Panc1 (cell line): ENCODE results near the gene OOEP.

Source experiments
- SIN3A ChIP-seq: IDR thresholded peaks from 2 replicates; pipeline ENCODE4 v1.6.1; 2012; ENCODE audit warnings: low read depth, mild to moderate bottlenecking, low read length, moderate library complexity, borderline replicate concordance; ENCODE audit not compliant: insufficient read depth
- TCF7L2 ChIP-seq: IDR thresholded peaks from 2 replicates; pipeline ENCODE4 v1.6.1; 2011; ENCODE audit warnings: mild to moderate bottlenecking, low read depth, low read length, inconsistent platforms
- TF ChIP-seq, protein P1 (sequence below): fragments of 450-650 bp; IDR thresholded peaks from 2 replicates; pipeline ENCODE4 v1.5.1; 2017; ENCODE audit warnings: mild to moderate bottlenecking
- TF ChIP-seq, protein P2 (sequence below), 2 experiments: IDR thresholded peaks; 2 replicates each; pipeline ENCODE4 v1.6.1; 2011 to 2012; ENCODE audit warnings: low read depth in 2 of 2, control low read depth in 1 of 2, low read length in 1 of 2, mild to moderate bottlenecking in 1 of 2, moderate library complexity in 1 of 2; ENCODE audit not compliant: insufficient read depth in 1 of 2

DNA sequence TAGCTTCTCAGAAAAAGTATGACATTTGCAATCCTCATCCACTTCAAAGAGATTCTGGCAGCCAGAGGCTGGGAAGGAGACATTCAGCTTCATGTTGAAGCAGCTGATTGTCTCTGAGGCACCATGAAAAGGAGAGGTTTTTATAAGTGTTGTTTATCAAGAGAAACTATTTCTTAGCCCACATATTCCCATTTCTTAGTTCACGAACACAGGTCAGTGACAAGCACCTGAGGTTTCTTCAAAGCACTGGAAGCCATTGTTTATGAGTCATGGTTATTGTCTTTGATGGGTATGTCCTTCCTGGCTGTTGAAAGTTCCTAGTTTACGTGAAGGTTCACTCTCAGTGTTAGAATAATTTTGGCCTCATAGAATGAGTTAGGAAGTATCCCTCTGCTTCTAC is 22.0 kb upstream of the OOEP start:
- TF ChIP-seq, protein P1, sequence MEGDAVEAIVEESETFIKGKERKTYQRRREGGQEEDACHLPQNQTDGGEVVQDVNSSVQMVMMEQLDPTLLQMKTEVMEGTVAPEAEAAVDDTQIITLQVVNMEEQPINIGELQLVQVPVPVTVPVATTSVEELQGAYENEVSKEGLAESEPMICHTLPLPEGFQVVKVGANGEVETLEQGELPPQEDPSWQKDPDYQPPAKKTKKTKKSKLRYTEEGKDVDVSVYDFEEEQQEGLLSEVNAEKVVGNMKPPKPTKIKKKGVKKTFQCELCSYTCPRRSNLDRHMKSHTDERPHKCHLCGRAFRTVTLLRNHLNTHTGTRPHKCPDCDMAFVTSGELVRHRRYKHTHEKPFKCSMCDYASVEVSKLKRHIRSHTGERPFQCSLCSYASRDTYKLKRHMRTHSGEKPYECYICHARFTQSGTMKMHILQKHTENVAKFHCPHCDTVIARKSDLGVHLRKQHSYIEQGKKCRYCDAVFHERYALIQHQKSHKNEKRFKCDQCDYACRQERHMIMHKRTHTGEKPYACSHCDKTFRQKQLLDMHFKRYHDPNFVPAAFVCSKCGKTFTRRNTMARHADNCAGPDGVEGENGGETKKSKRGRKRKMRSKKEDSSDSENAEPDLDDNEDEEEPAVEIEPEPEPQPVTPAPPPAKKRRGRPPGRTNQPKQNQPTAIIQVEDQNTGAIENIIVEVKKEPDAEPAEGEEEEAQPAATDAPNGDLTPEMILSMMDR = no peak
- TF ChIP-seq, protein P2, sequence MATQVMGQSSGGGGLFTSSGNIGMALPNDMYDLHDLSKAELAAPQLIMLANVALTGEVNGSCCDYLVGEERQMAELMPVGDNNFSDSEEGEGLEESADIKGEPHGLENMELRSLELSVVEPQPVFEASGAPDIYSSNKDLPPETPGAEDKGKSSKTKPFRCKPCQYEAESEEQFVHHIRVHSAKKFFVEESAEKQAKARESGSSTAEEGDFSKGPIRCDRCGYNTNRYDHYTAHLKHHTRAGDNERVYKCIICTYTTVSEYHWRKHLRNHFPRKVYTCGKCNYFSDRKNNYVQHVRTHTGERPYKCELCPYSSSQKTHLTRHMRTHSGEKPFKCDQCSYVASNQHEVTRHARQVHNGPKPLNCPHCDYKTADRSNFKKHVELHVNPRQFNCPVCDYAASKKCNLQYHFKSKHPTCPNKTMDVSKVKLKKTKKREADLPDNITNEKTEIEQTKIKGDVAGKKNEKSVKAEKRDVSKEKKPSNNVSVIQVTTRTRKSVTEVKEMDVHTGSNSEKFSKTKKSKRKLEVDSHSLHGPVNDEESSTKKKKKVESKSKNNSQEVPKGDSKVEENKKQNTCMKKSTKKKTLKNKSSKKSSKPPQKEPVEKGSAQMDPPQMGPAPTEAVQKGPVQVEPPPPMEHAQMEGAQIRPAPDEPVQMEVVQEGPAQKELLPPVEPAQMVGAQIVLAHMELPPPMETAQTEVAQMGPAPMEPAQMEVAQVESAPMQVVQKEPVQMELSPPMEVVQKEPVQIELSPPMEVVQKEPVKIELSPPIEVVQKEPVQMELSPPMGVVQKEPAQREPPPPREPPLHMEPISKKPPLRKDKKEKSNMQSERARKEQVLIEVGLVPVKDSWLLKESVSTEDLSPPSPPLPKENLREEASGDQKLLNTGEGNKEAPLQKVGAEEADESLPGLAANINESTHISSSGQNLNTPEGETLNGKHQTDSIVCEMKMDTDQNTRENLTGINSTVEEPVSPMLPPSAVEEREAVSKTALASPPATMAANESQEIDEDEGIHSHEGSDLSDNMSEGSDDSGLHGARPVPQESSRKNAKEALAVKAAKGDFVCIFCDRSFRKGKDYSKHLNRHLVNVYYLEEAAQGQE (IDR thresholded peaks at IDR 0.05; ENCODE audit: insufficient read depth in 1 of 2, low read depth in 2 of 2, low read length in 1 of 2) = no peak
- TF ChIP-seq TCF7L2 (no peak), SIN3A (no peak)
